Transverse colon (tissue), 4 donors: Measurements from ENCODE around the gene DND1.

Experiments used
- CTCF ChIP-seq, 5 experiments: fragments of 200-600 bp in 3 of 5; fragments of 450-650 bp in 2 of 5; sonication (generic) in 3 of 5; IDR thresholded peaks; 1 replicate in 2 of 5; 2 replicates in 3 of 5; pipeline ENCODE4 v1.5.1; 2016 to 2017; ENCODE audit warnings: antibody characterized with exemption in 5 of 5, inconsistent platforms in 3 of 5, mild to moderate bottlenecking in 2 of 5, moderate library complexity in 1 of 5
- EP300 ChIP-seq: sonication (generic); formaldehyde crosslinking; IDR thresholded peaks from one replicate; pipeline ENCODE4 v1.6.1; 2017; ENCODE audit warnings: antibody characterized with exemption, low read depth
- POLR2A ChIP-seq: fragments of 450-650 bp; IDR thresholded peaks from one replicate; pipeline ENCODE4 v1.6.1; 2016; ENCODE audit warnings: antibody characterized with exemption, mild to moderate bottlenecking, moderate library complexity
- POLR2AphosphoS5 ChIP-seq, 3 donors: sonication (generic); formaldehyde crosslinking; IDR thresholded peaks; one replicate each; pipeline ENCODE4 v1.6.1; 2016; ENCODE audit warnings: antibody characterized with exemption in 3 of 3

GRCh38 chr5:140622301-140622700 lies 51.1 kb downstream of the DND1 start:
- TF ChIP-seq CTCF (IDR thresholded peaks at IDR 0.05): no peak
- no peak for TF ChIP-seq POLR2A
- no peak for TF ChIP-seq EP300
- TF ChIP-seq POLR2AphosphoS5 (IDR thresholded peaks at IDR 0.05): no peak
